ENCODE measurements around the gene UCN3.
"Not testable (repeated sequence)": the region's sequence is repeated elsewhere in the genome, so short reads cannot be mapped to it uniquely, and the experiment has no call there.

The UCN3 gene

GRCh38 chr10:5406918-5407317 lies 42.2 kb downstream of the UCN3 start:
- DNase-seq, result no peak

DNA sequence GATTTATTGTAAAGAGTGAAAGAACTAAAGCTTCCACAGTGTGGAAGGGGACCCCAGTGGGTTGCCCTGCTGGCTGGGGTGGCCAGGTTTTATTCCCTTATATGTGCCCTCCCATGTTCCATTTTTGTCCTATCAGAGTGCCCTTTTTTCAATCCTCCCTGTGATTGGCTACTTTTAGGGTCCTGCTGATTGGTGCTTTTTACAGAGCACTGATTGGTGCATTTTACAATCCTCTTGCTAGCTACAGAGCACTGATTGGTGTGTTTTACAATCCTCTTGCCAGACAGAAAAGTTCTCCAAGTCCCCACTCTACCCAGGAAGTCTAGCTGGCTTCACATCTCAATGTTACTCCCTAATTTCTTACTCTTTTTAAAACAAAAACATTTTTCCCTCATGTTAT lies 46.0 kb downstream of the UCN3 start:
- not testable (repeated sequence) for DNase-seq

- DNase-seq, result no peak
Observed at GRCh38 chr10:5411941-5412276, 47.1 kb downstream of the UCN3 start.

GRCh38 chr10:5412277-5412941 lies 47.6 kb downstream of the UCN3 start, which contains the start of gene NET1:
Gene NET1 (plus strand): TSS chr10:5412557. CDS start chr10:5412693, 136 bp downstream.
- DNase-seq, result peak; percentile 87

DNA sequence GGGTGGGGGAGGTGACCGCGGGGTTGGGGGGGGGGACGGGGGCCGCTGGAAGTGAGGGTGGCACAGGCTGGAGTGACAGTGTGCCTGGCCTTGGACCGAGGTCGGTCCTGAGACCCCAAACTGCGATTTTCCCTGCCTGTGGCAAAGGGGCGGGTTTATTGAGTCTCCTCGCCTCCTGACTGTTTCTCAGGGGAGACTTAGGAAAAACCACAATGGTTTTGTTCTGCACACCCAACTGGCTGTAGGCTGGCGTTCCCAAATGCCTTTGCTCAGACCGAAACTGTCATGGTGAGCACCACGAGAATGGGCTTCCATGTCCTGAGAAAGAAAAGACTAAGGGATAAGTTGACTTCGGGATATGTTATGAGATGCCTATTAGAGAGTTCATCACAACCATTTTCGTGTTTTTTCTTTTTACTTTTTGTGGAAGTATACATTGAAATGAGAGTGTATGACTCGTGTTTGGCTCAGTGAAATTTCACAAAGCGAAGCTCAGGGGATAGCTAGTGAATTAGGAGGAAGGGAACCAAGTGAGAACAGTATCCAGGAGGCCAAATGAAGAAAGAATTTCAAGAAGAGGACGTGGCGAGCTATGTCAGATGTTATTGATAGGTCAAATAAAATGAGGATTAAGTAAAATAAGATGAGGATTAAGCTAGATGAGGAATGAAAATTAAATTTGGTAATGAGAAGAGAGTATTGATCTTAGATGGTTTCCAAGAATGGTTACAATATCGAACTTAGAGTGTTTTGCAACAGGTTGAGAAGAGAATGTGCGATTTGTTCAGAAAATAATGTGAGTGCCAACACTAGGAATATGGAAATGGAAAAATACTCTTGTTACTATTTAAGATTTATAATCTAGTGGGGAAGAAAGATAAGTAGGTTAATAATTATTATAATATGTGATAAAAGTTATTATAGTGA lies 48.5 kb downstream of the UCN3 start:
- DNase-seq, result peak; percentile 36

- DNase-seq, result no peak
Observed at GRCh38 chr10:5416981-5417380, 52.2 kb downstream of the UCN3 start.

- DNase-seq, result no peak
Observed at GRCh38 chr10:5418584-5418983, 53.8 kb downstream of the UCN3 start.

DNA sequence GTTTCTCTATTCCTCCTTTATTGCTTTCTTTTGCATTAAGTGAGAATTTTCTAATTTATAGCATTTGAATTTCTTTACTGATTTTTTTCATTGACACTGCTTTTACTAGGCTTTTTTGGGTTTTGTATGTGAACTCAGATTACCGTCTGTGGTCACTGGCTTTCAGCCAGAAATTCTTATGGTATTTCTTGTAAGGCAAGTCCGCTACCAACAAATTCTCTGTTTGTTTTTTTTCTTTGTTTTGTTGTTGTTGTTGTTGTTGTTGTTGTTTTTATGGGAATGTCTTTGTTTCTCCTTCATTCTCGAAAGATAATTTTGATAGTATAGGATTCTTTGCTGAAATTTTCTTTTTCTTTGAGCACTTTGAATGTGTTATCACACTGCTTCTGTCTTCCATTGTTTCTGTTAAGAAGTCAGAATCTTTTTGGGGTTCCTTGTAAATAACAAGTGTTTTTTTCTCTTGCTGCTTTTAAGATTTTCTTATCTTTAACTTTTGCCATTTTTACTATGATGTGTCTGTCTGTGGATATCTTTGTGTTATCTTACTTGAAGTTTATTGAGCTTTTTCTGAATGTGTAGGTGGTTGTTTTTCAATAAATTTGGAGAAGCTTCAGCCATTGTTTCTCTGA lies 54.8 kb downstream of the UCN3 start:
- no peak for DNase-seq

DNA sequence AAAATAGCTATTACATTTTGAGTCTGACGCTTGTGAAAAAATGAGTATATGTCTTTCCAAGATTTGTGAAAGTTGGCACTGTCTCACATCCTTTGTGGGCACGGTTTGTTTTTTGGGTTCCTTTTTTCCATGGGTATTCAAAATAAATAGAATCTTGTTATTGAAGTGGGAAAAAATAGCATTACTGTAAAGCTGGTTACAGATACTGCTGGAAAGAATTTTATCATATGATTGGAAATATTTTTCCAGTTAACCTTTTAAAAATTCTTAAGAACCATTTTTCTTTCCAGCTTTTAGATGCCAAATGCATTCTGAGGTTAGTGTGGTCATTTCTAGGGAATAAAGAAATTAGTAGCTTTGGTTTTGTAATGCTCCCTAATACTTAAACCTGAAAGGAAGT lies 59.0 kb downstream of the UCN3 start:
- no peak for DNase-seq

Measured in right kidney (tissue), 1 donor.